Parathyroid adenoma (tissue), 2 donors: ENCODE data around the gene NUP58.

Experiments used
- H2AFZ ChIP-seq: fragments of 300-600 bp; sonication (generic); one replicate; pipeline ENCODE4 v1.7.0; 2017; ENCODE audit warnings: antibody characterized with exemption, mild to moderate bottlenecking
- H3K27ac ChIP-seq: fragments of 300-600 bp; sonication (generic); one replicate; pipeline ENCODE4 v1.7.0; 2017
- H3K27me3 ChIP-seq: fragments of 300-600 bp; sonication (generic); one replicate; pipeline ENCODE4 v1.7.0; 2017; ENCODE audit warnings: low read length; ENCODE audit not compliant: control insufficient read depth, insufficient read depth
- H3K36me3 ChIP-seq: fragments of 300-600 bp; sonication (generic); one replicate; pipeline ENCODE4 v1.7.0; 2017; ENCODE audit warnings: low read length; ENCODE audit not compliant: control insufficient read depth, insufficient read depth
- H3K4me1 ChIP-seq: fragments of 300-600 bp; sonication (generic); one replicate; pipeline ENCODE4 v1.7.0; 2017; ENCODE audit warnings: control low read depth
- H3K4me2 ChIP-seq: fragments of 300-600 bp; sonication (generic); one replicate; pipeline ENCODE4 v1.7.0; 2017; ENCODE audit warnings: low read length
- H3K4me3 ChIP-seq: fragments of 300-600 bp; sonication (generic); one replicate; pipeline ENCODE4 v1.7.0; 2017; ENCODE audit warnings: low read depth, low read length
- H3K79me2 ChIP-seq: fragments of 300-600 bp; sonication (generic); one replicate; pipeline ENCODE4 v1.7.0; 2017; ENCODE audit warnings: control low read depth
- H3K9ac ChIP-seq: fragments of 300-600 bp; sonication (generic); one replicate; pipeline ENCODE4 v1.7.0; 2017; ENCODE audit warnings: mild to moderate bottlenecking
- H3K9me3 ChIP-seq: fragments of 300-600 bp; sonication (generic); one replicate; pipeline ENCODE4 v1.7.0; 2017; ENCODE audit warnings: low read length; ENCODE audit not compliant: control insufficient read depth
- CTCF ChIP-seq: fragments of 300-600 bp; sonication (generic); IDR thresholded peaks from one replicate; pipeline ENCODE4 v1.7.0; 2017; ENCODE audit warnings: antibody characterized with exemption, mild to moderate bottlenecking
- donor health status: primary hyperparathyroidism.

The NUP58 gene

DNA sequence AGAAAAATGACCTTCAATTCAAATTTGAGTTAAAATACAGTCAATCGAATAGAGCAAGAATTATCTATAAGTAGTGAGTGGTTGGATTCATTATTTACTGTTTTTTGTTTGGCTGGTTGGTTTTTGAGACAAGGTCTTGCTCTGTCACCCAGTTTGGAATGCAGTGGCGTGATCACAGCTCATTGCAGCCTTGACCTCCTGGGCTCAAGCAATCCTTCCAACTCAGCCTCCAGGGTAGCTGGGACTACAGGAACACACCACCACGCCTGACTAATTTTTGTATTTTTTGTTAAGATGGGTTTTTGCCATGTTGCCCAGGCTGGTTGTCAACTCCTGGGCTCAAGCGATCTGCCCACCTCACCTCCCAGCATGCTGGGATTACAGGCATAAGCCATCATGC lies 39.2 kb upstream of the NUP58 start:
- Histone ChIP-seq H3K27me3 (no peaks in the 10 kb centered on the region), H3K4me3 (no peak overlapping the region), H3K9me3 (no peaks in the 10 kb centered on the region), H2AFZ (no peak overlapping the region), H3K79me2 (no peaks in the 10 kb centered on the region), H3K4me2 (no peak overlapping the region), H3K9ac (no peak overlapping the region), H3K4me1 (no peaks in the 10 kb centered on the region), H3K27ac (no peak overlapping the region), H3K36me3 (no peaks in the 10 kb centered on the region)
- no peak for TF ChIP-seq CTCF

DNA sequence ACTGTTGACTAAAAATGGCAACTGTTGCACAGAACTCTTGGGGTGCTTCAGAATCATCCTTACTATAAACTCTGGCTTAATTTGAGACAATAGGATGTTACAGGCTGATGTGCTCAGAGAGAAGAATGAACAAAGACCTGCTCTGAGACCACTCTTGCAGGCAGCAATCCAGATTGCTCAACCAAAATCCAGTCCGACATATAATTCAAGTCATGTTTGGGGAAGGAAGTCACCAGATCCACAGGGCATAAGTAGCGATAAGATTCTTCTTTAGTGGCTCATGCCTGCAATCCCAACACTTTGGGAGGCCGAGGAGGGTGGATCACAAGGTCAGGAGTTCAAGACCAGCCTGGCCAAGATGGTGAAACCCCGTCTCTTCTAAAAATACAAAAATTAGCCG lies 34.7 kb upstream of the NUP58 start:
- H3K27me3 ChIP-seq: no peaks in the 10 kb centered on the region
- no peaks in the 10 kb centered on the region for H3K36me3 ChIP-seq
- H3K27ac ChIP-seq: no peak overlapping the region
- no peaks in the 10 kb centered on the region for H3K4me1 ChIP-seq
- H3K4me2 ChIP-seq: no peak overlapping the region
- no peak for TF ChIP-seq CTCF
- no peak overlapping the region for H3K4me3 ChIP-seq
- H3K79me2 ChIP-seq: no peaks in the 10 kb centered on the region
- no peaks in the 10 kb centered on the region for H3K9me3 ChIP-seq
- no peak overlapping the region for H2AFZ ChIP-seq
- no peak overlapping the region for H3K9ac ChIP-seq

- no peak overlapping the region for H2AFZ ChIP-seq
- H3K4me2 ChIP-seq: no peak overlapping the region
- H3K9me3 ChIP-seq: no peaks in the 10 kb centered on the region
- H3K27me3 ChIP-seq: no peaks in the 10 kb centered on the region
- H3K79me2 ChIP-seq: no peaks in the 10 kb centered on the region
- no peaks in the 10 kb centered on the region for H3K36me3 ChIP-seq
- H3K27ac ChIP-seq: no peak overlapping the region
- H3K4me1 ChIP-seq: no peaks in the 10 kb centered on the region
- TF ChIP-seq CTCF: peak; percentile 22
- H3K4me3 ChIP-seq: no peak overlapping the region
- no peak overlapping the region for H3K9ac ChIP-seq
These were observed 33.7 kb upstream of the NUP58 start for GRCh38 chr13:25267715-25268114.

DNA sequence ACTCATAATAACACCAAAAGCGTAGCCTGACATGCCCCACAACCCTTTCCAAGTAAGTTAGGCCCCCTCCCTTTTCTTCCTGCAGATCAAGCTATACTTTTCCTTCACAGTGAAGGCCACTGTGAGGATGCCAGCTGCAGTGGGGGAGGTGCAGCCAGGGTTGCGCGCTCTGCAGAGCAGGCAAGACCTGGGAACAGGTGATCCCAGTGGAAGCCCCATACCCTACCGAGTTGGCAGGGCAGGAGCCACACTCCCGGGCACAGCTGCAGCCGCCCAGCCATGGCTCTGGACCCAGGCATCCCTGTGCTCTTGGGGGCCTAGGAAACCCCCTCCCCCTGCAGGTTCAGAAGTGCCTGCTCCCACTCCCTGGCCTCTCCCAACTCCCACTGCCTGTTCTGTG lies 32.9 kb upstream of the NUP58 start:
- Histone ChIP-seq H3K4me2 (no peak overlapping the region), H3K79me2 (no peaks in the 10 kb centered on the region), H3K27me3 (no peaks in the 10 kb centered on the region), H3K4me3 (no peak overlapping the region), H3K9me3 (no peaks in the 10 kb centered on the region), H3K36me3 (no peaks in the 10 kb centered on the region), H3K27ac (no peak overlapping the region), H2AFZ (no peak overlapping the region), H3K4me1 (no peaks in the 10 kb centered on the region), H3K9ac (no peak overlapping the region)
- no peak for TF ChIP-seq CTCF

DNA sequence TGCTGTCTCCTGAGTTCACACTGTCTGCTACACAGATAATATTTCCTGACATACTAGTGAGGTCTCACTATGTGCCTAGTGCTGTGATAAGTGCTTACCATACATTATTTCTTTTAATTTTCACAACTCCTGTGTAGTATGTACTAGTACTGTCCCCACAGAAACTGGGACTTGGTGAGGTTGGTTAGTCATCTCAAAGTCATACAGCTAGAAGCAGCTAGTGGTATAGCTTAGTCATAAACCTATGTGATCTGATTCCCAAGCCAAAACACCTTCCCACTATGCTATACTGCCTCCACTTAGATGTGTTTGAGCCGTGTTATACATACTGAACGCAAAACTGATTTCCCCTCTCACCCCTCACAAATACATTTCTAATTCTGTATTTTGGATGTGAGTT lies 24.7 kb upstream of the NUP58 start:
- H3K4me1 ChIP-seq: no peaks in the 10 kb centered on the region
- no peak overlapping the region for H3K4me3 ChIP-seq
- H3K9ac ChIP-seq: no peak overlapping the region
- no peaks in the 10 kb centered on the region for H3K27me3 ChIP-seq
- H3K79me2 ChIP-seq: peaks cover 2% of the 10 kb centered on the region
- no peak for TF ChIP-seq CTCF
- no peak overlapping the region for H3K4me2 ChIP-seq
- H2AFZ ChIP-seq: no peak overlapping the region
- H3K27ac ChIP-seq: no peak overlapping the region
- no peaks in the 10 kb centered on the region for H3K36me3 ChIP-seq
- H3K9me3 ChIP-seq: no peaks in the 10 kb centered on the region
